Activated T-helper 17 cell treated with anti-CD3 and anti-CD28 coated beads, Interleukin-2, amount 50 U/mL, for 72 hours (primary cell): ENCODE results near the gene DUOX2. TPM values are rescaled to one million over a fixed set of nuclear protein-coding genes. Genes with fewer than 3 reads are reported as not detected.
"Not testable (repeated sequence)": the region's sequence is repeated elsewhere in the genome, so short reads cannot be mapped to it uniquely, and the experiment has no call there.

Experiments used
- ATAC-seq: fragments of 150-1000 bp; cut with Tn5 transposase; replicated peaks from 2 replicates; pipeline ENCODE4 v1.10.0; 2021; ENCODE audit warnings: mild to moderate bottlenecking, moderate library complexity
- H3K27ac Mint-ChIP-seq: one replicate; pipeline ENCODE4 v1.8.0; 2022; ENCODE audit warnings: mixed read lengths
- H3K27me3 Mint-ChIP-seq: one replicate; pipeline ENCODE4 v1.8.0; 2022; ENCODE audit warnings: mixed read lengths
- H3K36me3 Mint-ChIP-seq: one replicate; pipeline ENCODE4 v1.8.0; 2022; ENCODE audit warnings: low read depth, mild to moderate bottlenecking, mixed read lengths
- H3K4me1 Mint-ChIP-seq: one replicate; pipeline ENCODE4 v1.8.0; 2022; ENCODE audit warnings: mixed read lengths
- H3K4me3 Mint-ChIP-seq: one replicate; pipeline ENCODE4 v1.8.0; 2022; ENCODE audit warnings: mild to moderate bottlenecking, mixed read lengths
- H3K9me3 Mint-ChIP-seq: one replicate; pipeline ENCODE4 v1.8.0; 2022; ENCODE audit warnings: mixed read lengths
- total RNA-seq, 2 donors: library from RNA; stranded (reverse); gene quantifications; one replicate each; pipeline ENCODE4 v1.2.3, GENCODE V29; 2022

DUOX2 gene
- total RNA-seq, 2 donors from 2014 or later = 0.21 TPM; not detected in 1

DNA sequence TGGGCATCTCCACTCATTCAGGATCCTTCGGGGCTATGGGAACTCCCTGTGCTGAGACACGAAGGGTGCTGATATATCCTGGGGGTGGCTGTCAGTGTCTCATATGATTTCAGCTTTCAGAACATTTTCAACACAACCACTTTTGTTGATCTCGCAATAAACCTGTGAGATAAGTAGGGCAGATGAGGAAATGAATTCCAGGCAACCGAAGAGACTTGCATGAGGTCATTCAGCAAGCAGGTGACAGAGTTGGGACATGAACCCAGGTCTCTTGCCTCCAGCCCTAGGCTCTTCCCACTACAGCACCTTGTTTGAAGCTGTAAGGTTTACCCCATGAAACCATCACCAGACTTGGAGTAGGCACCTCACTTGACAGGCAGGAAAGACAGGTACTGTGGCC lies 32.4 kb upstream of the DUOX2 start:
- no peaks in the 10 kb centered on the region for H3K4me1 Mint-ChIP-seq
- no peak overlapping the region for H3K27ac Mint-ChIP-seq
- H3K4me3 Mint-ChIP-seq = no peak overlapping the region
- no peaks in the 10 kb centered on the region for H3K36me3 Mint-ChIP-seq
- no peaks in the 10 kb centered on the region for H3K27me3 Mint-ChIP-seq
- no peak for ATAC-seq
- H3K9me3 Mint-ChIP-seq = no peaks in the 10 kb centered on the region

DNA sequence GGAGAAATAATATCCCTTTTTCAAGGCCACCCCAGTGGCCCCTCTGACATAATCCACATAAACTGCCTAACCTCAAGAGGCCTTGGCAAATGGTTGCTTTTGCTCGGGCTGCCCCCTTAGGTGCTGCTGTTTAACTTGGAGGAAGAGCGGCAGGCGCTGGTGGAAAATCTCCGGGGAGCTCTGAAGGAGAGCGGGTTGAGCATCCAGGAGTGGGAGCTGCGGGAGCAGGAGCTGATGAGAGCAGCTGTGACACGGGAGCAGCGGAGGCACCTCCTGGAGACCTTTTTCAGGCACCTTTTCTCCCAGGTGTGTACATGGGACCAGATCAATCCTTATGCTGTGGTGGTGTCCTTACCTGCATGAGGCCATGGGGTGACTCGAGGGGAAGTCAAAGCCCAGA lies 30.8 kb upstream of the DUOX2 start:
- no peak overlapping the region for H3K4me3 Mint-ChIP-seq

DNA sequence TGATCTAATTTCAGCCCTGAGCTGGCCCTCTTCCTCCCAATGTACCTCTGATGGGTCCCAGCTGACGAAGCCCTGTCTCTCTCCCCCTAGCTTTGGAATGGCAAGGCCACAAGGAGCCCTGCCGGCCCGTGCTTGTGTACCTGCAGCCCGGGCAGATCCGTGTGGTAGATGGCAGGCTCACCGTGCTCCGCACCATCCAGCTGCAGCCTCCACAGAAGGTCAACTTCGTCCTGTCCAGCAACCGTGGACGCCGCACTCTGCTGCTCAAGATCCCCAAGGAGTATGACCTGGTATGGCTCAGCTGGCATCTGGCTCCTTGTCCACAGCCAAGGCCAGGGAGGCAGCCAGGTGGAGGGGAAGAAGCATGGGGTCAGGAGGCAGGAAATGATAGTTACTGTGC lies 30.0 kb upstream of the DUOX2 start:
- Mint-ChIP-seq H3K4me1 (no peaks in the 10 kb centered on the region), H3K27ac (no peak overlapping the region), H3K9me3 (no peaks in the 10 kb centered on the region), H3K27me3 (no peaks in the 10 kb centered on the region), H3K4me3 (no peak overlapping the region), H3K36me3 (no peaks in the 10 kb centered on the region)
- no peak for ATAC-seq

More for the DNA sequence above, 30.8 kb upstream of the DUOX2 start:
- Mint-ChIP-seq H3K9me3 (no peaks in the 10 kb centered on the region), H3K36me3 (no peaks in the 10 kb centered on the region), H3K4me1 (no peaks in the 10 kb centered on the region), H3K27me3 (no peaks in the 10 kb centered on the region), H3K27ac (no peak overlapping the region)
- ATAC-seq = no peak

DNA sequence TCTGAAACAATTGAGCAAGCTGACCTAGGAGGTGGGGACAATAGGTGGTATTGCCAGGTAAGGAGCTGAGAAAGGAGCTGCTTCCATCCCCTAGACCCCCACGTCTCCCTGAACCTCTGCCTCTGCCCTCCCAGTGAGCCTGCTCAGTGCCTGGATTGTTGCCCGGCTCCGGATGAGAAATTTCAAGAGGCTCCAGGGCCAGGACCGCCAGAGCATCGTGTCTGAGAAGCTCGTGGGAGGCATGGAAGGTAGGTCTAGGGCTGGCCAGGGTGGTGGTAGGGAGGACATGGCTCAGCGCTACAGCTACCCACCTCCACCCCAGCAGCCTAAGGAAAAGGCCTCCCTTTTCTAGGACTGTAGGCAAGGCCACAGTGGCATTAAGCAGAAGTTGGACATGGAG lies 29.1 kb upstream of the DUOX2 start:
- Mint-ChIP-seq H3K9me3 (no peaks in the 10 kb centered on the region), H3K27ac (no peak overlapping the region), H3K27me3 (no peaks in the 10 kb centered on the region), H3K36me3 (no peaks in the 10 kb centered on the region), H3K4me1 (no peaks in the 10 kb centered on the region), H3K4me3 (no peak overlapping the region)
- no peak for ATAC-seq

DNA sequence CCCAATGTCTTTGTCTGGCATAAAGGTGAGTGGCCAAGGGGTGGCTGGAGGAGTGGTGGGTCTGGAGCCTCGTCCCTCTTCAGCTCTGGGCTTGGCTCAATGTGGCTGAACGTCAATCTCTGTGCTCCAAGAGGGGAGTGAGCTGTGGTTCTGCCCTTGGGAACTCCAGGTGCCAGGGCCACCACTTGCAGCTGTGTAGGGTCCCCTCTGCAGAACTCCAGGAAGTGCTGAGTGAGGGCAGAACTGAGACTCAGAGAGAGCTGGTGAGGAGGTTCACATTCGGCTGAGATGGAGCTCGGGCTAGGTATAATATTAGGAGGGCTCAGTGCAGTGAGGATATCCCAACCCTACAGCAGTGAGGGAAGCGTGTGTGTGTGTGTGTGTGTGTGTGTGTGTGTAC lies 27.4 kb upstream of the DUOX2 start:
- Mint-ChIP-seq H3K27ac (no peak overlapping the region), H3K36me3 (no peaks in the 10 kb centered on the region), H3K27me3 (peaks cover 5% of the 10 kb centered on the region), H3K4me1 (no peaks in the 10 kb centered on the region), H3K9me3 (no peaks in the 10 kb centered on the region), H3K4me3 (no peak overlapping the region)
- no peak for ATAC-seq

DNA sequence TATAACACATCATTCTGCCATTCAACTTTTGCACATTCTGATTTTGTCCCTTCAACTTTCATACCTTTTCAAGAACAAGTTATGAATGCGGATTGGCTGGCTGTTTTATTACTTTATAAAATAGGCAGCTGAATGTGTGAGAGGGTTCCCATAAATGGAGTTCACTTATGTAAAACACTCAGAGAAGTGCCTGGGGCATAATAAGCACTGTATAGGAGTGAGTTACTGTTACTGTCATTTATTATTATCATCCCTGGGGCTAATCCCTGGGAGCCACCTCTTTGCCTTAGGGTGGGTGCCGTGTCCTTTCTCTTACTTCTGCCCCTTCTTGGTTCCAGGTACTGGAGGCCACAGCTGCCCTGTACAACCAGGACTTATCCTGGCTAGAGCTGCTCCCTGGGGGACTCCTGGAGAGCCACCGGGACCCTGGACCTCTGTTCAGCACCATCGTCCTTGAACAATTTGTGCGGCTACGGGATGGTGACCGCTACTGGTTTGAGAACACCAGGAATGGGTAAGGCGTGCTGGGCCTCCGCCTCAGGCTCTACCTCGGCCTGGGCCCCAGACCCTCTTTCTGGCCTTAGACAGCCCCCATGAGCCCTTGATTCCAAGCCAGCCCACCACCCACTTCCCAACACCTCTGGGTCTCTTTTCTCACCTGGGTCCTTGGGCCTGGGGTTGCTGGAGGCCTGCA lies 26.7 kb upstream of the DUOX2 start:
- H3K4me1 Mint-ChIP-seq = no peaks in the 10 kb centered on the region
- no peak for ATAC-seq
- no peak overlapping the region for H3K27ac Mint-ChIP-seq
- H3K27me3 Mint-ChIP-seq = peaks cover 8% of the 10 kb centered on the region
- no peak overlapping the region for H3K4me3 Mint-ChIP-seq
- no peaks in the 10 kb centered on the region for H3K9me3 Mint-ChIP-seq
- H3K36me3 Mint-ChIP-seq = no peaks in the 10 kb centered on the region

DNA sequence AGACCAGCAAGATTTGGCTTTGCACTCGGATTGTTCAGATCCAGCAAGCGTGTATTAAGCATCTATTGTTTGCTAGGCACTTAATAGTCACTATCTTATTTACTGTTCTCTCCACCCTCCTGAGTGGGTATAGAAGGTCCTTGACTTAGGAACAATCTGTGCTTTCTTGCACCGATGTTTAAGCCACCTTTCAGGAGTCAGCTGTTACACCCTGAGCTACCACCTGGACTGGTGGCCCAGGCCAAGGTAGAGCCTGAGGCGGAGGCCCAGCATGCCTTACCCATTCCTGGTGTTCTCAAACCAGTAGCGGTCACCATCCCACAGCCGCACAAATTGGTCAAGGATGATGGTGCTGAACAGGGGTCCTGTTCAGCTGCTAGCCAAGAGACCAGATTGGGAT lies 25.8 kb upstream of the DUOX2 start:
- H3K4me3 Mint-ChIP-seq = no peak overlapping the region
- H3K27ac Mint-ChIP-seq = no peak overlapping the region
- H3K4me1 Mint-ChIP-seq = no peaks in the 10 kb centered on the region
- H3K9me3 Mint-ChIP-seq = no peaks in the 10 kb centered on the region
- H3K36me3 Mint-ChIP-seq = no peaks in the 10 kb centered on the region
- peaks cover 11% of the 10 kb centered on the region for H3K27me3 Mint-ChIP-seq
- ATAC-seq = no peak

DNA sequence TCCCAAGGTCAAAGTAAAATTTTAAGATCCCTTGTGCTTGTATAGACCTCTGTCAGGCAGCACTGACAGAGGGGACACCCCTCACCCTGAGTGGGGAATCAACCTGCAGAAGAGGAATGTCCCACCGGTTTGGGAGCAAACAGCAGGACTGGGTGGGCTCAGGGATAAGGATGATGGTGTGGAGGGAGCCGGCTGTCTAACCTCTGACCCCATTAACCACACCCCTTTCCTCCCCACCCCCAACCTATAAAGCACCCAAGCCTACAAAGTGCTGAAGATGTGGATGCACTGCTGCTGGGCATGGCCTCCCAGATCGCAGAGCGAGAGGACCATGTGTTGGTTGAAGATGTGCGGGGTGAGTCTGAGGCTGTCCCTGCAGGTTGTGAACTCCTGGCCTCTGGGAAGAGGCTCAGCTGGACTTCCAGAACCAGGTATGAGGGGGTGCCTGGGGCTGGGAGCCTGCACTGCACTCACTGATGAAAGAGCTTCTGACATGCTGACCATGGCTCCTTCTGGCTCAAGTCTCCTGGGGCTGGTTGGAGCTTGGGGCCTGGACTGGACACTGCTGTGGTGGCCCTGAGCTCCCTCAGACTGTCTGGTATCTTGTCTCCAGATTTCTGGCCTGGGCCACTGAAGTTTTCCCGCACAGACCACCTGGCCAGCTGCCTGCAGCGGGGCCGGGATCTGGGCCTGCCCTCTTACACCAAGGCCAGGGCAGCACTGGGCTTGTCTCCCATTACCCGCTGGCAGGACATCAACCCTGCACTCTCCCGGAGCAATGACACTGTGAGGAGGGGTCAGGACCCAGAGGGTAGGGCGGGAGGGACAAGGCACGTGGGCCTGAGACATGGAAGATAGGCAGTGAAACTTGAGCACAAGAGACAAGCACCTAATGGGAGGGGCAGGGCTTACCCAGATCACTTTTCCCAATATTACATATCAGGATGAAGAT lies 25.1 kb upstream of the DUOX2 start:
- no peaks in the 10 kb centered on the region for H3K4me1 Mint-ChIP-seq
- no peak overlapping the region for H3K4me3 Mint-ChIP-seq
- no peak overlapping the region for H3K27ac Mint-ChIP-seq
- H3K36me3 Mint-ChIP-seq = no peaks in the 10 kb centered on the region
- ATAC-seq = no peak
- no peaks in the 10 kb centered on the region for H3K9me3 Mint-ChIP-seq
- peaks cover 17% of the 10 kb centered on the region for H3K27me3 Mint-ChIP-seq

DNA sequence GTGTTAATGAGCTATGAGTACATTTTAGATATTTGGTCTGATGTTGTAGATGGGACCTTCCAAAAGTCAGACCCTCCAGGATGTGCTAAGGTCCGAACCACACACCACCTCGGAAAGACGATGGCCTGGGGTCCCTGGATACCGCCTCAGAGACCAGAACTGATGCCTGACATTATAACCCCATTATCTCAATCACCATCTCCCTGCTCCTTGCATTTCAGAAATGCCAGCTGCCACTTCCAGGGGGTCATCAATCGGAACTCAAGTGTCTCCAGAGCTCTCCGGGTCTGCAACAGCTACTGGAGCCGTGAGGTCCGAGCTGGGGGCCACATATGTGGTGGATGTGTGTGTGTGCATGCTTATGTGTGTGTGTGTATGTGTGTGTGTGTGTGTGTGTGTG lies 23.7 kb upstream of the DUOX2 start:
- Mint-ChIP-seq H3K36me3 (no peaks in the 10 kb centered on the region), H3K9me3 (no peaks in the 10 kb centered on the region), H3K27me3 (peaks cover 25% of the 10 kb centered on the region), H3K4me3 (no peak overlapping the region), H3K27ac (no peak overlapping the region), H3K4me1 (no peaks in the 10 kb centered on the region)
- no peak for ATAC-seq

DNA sequence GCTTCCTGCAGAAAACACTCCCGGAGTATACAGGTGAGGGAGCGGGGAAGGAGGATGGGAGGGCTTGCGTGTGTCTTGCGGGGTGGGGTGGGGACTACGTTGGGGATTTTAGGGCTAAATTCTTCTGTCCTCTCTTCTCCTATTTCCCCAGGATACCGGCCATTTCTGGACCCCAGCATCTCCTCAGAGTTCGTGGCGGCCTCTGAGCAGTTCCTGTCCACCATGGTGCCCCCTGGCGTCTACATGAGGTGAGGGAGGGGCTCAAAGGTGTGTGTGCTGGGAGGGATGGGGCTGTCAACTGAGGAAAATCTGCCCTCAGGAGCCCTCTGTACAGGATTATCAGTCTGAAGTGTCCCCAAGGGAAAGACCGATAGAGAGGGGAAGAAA lies 22.4 kb upstream of the DUOX2 start:
- Mint-ChIP-seq H3K27ac (no peak overlapping the region), H3K4me3 (peak overlapping the region; percentile 45)
- ATAC-seq = no peak

DNA sequence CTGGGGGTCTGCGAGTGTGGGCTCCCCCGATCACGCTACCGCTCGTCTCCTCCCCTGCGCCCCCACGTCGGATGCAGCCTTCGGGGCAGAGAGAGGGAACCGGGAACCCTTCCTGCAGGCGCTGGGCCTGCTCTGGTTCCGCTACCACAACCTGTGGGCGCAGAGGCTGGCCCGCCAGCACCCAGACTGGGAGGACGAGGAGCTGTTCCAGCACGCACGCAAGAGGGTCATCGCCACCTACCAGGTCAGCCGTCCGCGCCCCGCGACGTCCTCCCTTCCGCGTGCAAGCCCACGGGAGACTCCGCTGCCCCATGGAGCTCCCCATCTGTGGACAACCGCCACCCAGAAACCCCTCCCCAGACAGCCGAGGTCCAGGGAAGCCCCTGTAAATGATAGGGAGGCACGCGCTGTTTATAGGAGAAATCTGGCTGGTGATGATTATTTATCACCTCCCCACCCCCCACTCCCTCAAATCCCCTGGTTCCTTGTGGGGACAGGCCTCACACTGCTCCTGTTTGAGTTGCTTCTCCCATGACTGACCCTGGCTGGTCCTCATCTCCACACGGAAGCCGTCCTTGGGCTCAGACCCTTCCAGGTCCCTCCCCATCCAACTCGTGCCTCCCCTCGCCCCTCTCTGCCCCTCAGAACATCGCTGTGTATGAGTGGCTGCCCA lies 21.9 kb upstream of the DUOX2 start:
- not testable (repeated sequence) for H3K4me1 Mint-ChIP-seq, H3K9me3 Mint-ChIP-seq, H3K36me3 Mint-ChIP-seq, H3K27ac Mint-ChIP-seq
- peak overlapping the region; percentile 45 for H3K4me3 Mint-ChIP-seq
- peaks cover 25% of the 10 kb centered on the region for H3K27me3 Mint-ChIP-seq
- peak; percentile 18 for ATAC-seq

More for the DNA sequence above, 22.4 kb upstream of the DUOX2 start:
- Mint-ChIP-seq H3K27me3 (peaks cover 25% of the 10 kb centered on the region), H3K36me3 (no peaks in the 10 kb centered on the region), H3K9me3 (no peaks in the 10 kb centered on the region), H3K4me1 (no peaks in the 10 kb centered on the region)

DNA sequence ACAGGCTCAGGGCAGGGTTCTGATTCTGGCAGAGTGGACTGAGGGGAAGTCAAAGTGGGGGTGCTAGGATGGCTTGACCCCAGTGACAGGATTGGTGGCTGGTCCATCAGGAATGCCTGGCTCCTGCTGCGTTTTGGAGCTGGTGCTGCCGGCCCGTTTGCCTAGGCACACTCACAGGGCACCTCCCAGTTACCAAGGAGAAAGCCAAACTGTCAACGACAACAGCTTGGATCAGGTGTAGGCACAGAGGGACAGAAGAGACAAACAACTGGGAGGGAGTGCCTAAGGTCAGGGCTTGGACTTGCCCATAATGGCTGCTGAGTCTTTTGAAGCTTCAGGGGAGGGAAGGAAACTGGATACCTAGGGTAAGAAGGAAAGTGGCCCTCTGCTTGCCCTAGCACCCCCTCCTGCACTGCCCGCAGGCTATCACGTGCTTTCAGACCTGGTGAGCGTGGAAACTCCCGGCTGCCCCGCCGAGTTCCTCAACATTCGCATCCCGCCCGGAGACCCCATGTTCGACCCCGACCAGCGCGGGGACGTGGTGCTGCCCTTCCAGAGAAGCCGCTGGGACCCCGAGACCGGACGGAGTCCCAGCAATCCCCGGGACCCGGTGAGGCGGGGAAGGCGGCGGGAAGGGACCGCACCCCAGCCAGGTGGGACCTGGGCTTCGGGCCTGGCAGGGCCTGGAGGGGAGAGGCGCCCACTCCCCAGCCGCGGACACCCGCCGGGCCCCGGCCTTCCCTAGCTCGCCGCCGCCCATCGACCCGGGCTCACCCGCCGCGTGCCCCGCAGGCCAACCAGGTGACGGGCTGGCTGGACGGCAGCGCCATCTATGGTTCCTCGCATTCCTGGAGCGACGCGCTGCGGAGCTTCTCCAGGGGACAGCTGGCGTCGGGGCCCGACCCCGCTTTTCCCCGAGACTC lies 21.0 kb upstream of the DUOX2 start:
- no peaks in the 10 kb centered on the region for H3K4me1 Mint-ChIP-seq
- peak overlapping the region; percentile 51 for H3K4me3 Mint-ChIP-seq
- H3K36me3 Mint-ChIP-seq = no peaks in the 10 kb centered on the region
- peaks cover 29% of the 10 kb centered on the region for H3K27me3 Mint-ChIP-seq
- ATAC-seq = peak; percentile 56
- H3K9me3 Mint-ChIP-seq = no peaks in the 10 kb centered on the region
- H3K27ac Mint-ChIP-seq = peak overlapping the region; percentile 15

DNA sequence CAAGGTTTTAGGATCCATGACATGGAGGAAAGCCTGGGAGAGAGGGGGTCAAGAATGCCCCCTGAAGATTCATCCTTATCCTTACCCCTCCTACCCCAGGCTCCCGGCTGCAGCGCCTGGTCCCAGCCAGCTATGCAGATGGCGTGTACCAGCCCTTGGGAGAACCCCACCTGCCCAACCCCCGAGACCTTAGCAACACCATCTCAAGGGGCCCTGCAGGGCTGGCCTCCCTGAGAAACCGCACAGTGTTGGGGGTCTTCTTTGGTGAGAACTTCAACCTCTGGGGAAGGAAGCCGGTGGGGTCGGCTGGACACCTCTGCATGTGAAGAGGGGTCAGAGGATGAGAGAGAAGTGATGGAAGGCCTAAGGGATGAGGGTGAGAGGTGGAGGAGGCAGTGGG lies 20.1 kb upstream of the DUOX2 start:
- no peaks in the 10 kb centered on the region for H3K36me3 Mint-ChIP-seq
- peaks cover 29% of the 10 kb centered on the region for H3K27me3 Mint-ChIP-seq
- peak overlapping the region; percentile 51 for H3K4me3 Mint-ChIP-seq
- H3K9me3 Mint-ChIP-seq = no peaks in the 10 kb centered on the region
- no peak overlapping the region for H3K27ac Mint-ChIP-seq
- no peak for ATAC-seq
- H3K4me1 Mint-ChIP-seq = no peaks in the 10 kb centered on the region

DNA sequence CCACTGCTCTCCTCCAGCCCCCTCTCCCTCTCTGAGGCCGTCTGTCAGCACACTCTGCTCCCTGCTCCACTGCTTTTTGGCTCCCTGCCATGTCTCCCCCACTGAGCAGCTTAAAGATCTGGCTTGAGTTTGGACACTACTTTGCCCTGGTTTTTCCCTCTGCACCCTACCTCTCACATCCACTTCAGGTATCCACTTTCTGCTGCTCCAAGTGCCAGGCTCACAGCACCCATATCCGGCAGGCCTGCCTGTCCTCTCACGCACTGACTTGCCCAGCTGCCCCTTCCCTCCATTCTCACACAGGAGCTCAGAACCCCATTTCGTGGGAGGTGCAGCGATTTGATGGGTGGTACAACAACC lies 19.6 kb upstream of the DUOX2 start:
- no peaks in the 10 kb centered on the region for H3K4me1 Mint-ChIP-seq
- H3K27ac Mint-ChIP-seq = no peak overlapping the region
- H3K36me3 Mint-ChIP-seq = no peaks in the 10 kb centered on the region
- no peaks in the 10 kb centered on the region for H3K9me3 Mint-ChIP-seq
- peaks cover 33% of the 10 kb centered on the region for H3K27me3 Mint-ChIP-seq
- no peak for ATAC-seq
- H3K4me3 Mint-ChIP-seq = no peak overlapping the region
